Panc1 (cell line): ENCODE results near the gene TEX30. TPM values are rescaled to one million over a fixed set of nuclear protein-coding genes. Genes with fewer than 3 reads are reported as not detected.

ENCODE experiments used
- ATAC-seq: fragments of 200-7000 bp; cut with Tn5 transposase; 2 replicates; pipeline ENCODE4 v1.9.1; 2020; ENCODE audit warnings: mild to moderate bottlenecking, moderate library complexity
- BruUV-seq: library from RNA; stranded (reverse); fragments of 400-500 nt; replicated peaks from 2 replicates; lab custom pipeline; 2021; lab: Mats Ljungman, UMichigan
- CTCF ChIA-PET: fragments of 300-600 bp; sonication (Branson Sonifier 250); formaldehyde crosslinking; loops from one replicate; lab custom pipeline; 2022; ENCODE audit warnings: antibody characterized with exemption; lab: Charles Lee
- POLR2A ChIA-PET: fragments of 300-600 bp; sonication (Branson Sonifier 250); formaldehyde crosslinking; loops from one replicate; lab custom pipeline; 2022; ENCODE audit warnings: antibody characterized with exemption; lab: Charles Lee
- DNase-seq: peaks from one replicate; pipeline ENCODE4 v3.0.0-alpha.2; 2010; ENCODE audit warnings: low read depth, low spot score
- H3K27ac ChIP-seq: 2 replicates; pipeline ENCODE4 v1.5.1; 2011; ENCODE audit warnings: mild to moderate bottlenecking, low read length, inconsistent platforms
- H3K27me3 ChIP-seq: fragments of 200-500 bp; sonication (Bioruptor generic); 2 replicates; pipeline ENCODE4 v1.6.0; 2014; ENCODE audit warnings: low read length, inconsistent platforms; ENCODE audit not compliant: control insufficient read depth, insufficient read depth
- H3K36me3 ChIP-seq: fragments of 200-500 bp; sonication (Bioruptor generic); 2 replicates; pipeline ENCODE4 v1.5.1; 2014; ENCODE audit warnings: inconsistent platforms, mild to moderate bottlenecking, low read length, moderate library complexity; ENCODE audit not compliant: control insufficient read depth, insufficient read depth
- H3K4me1 ChIP-seq: 2 replicates; pipeline ENCODE4 v1.5.1; 2011; ENCODE audit warnings: inconsistent platforms, mild to moderate bottlenecking, low read length, moderate library complexity; ENCODE audit not compliant: control insufficient read depth, insufficient read depth
- H3K4me3 ChIP-seq, 2 experiments: 2 replicates each; pipeline ENCODE4 v1.5.1; 2011 to 2012; ENCODE audit warnings: low read depth in 2 of 2, low read length in 2 of 2, mild to moderate bottlenecking in 2 of 2, inconsistent platforms in 1 of 2, moderate library complexity in 1 of 2
- H3K9me3 ChIP-seq: fragments of 200-500 bp; sonication (Bioruptor generic); 2 replicates; pipeline ENCODE4 v1.5.1; 2014; ENCODE audit warnings: low read depth, mild to moderate bottlenecking, inconsistent platforms, low read length, moderate library complexity; ENCODE audit not compliant: control insufficient read depth, insufficient read depth
- CTCF ChIP-seq: fragments of 450-650 bp; IDR thresholded peaks from 2 replicates; pipeline ENCODE4 v1.5.1; 2017; ENCODE audit warnings: mild to moderate bottlenecking
- POLR2AphosphoS5 ChIP-seq: IDR thresholded peaks from 2 replicates; pipeline ENCODE4 v1.6.1; 2012; ENCODE audit warnings: mild to moderate bottlenecking, low read depth, low read length, moderate library complexity
- SIN3A ChIP-seq: IDR thresholded peaks from 2 replicates; pipeline ENCODE4 v1.6.1; 2012; ENCODE audit warnings: low read depth, mild to moderate bottlenecking, low read length, moderate library complexity, borderline replicate concordance; ENCODE audit not compliant: insufficient read depth
- TCF7L2 ChIP-seq: IDR thresholded peaks from 2 replicates; pipeline ENCODE4 v1.6.1; 2011; ENCODE audit warnings: mild to moderate bottlenecking, low read depth, low read length, inconsistent platforms
- in situ Hi-C: cut with HindIII; loops from 2 replicates; pipeline ENCODE4 v1.10.0; 2016; ENCODE audit warnings: low sequenced_read_pairs, low pct_unique_long_range_greater_than_20kb
- intact Hi-C: fragments of 100-400 bp; cut with micrococcal nuclease; formaldehyde crosslinking; loops from one replicate; pipeline ENCODE4 v1.10.0; 2022; ENCODE audit not compliant: unreplicated experiment
- total RNA-seq: library from RNA; stranded (reverse); gene quantifications from one replicate; pipeline ENCODE4 v1.2.1, GENCODE V29; 2021; ENCODE audit not compliant: unreplicated experiment
- TF ChIP-seq, protein P1 (sequence below), 2 experiments: IDR thresholded peaks; 2 replicates each; pipeline ENCODE4 v1.6.1; 2011 to 2012; ENCODE audit warnings: low read depth in 2 of 2, control low read depth in 1 of 2, low read length in 1 of 2, mild to moderate bottlenecking in 1 of 2, moderate library complexity in 1 of 2; ENCODE audit not compliant: insufficient read depth in 1 of 2

The TEX30 gene
- total RNA-seq, 1 experiment from 2014 or later: 20.8 TPM

GRCh38 chr13:102815788-102816187, 42.2 kb upstream of the TEX30 start:
- H3K4me1 ChIP-seq: 0 out of 2 replicates have a peak, but pooled peaks cover 2% of the 10 kb centered on the region
- H3K36me3 ChIP-seq: no peaks in the 10 kb centered on the region
- no peak for ATAC-seq
- TF ChIP-seq TCF7L2: no peak
- no peak for TF ChIP-seq CTCF
- no peak for TF ChIP-seq SIN3A
- no peak for TF ChIP-seq POLR2AphosphoS5
- TF ChIP-seq, protein P1, sequence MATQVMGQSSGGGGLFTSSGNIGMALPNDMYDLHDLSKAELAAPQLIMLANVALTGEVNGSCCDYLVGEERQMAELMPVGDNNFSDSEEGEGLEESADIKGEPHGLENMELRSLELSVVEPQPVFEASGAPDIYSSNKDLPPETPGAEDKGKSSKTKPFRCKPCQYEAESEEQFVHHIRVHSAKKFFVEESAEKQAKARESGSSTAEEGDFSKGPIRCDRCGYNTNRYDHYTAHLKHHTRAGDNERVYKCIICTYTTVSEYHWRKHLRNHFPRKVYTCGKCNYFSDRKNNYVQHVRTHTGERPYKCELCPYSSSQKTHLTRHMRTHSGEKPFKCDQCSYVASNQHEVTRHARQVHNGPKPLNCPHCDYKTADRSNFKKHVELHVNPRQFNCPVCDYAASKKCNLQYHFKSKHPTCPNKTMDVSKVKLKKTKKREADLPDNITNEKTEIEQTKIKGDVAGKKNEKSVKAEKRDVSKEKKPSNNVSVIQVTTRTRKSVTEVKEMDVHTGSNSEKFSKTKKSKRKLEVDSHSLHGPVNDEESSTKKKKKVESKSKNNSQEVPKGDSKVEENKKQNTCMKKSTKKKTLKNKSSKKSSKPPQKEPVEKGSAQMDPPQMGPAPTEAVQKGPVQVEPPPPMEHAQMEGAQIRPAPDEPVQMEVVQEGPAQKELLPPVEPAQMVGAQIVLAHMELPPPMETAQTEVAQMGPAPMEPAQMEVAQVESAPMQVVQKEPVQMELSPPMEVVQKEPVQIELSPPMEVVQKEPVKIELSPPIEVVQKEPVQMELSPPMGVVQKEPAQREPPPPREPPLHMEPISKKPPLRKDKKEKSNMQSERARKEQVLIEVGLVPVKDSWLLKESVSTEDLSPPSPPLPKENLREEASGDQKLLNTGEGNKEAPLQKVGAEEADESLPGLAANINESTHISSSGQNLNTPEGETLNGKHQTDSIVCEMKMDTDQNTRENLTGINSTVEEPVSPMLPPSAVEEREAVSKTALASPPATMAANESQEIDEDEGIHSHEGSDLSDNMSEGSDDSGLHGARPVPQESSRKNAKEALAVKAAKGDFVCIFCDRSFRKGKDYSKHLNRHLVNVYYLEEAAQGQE (IDR thresholded peaks at IDR 0.05; ENCODE audit: insufficient read depth in 1 of 2, low read depth in 2 of 2, low read length in 1 of 2): no peak
- no peaks in the 10 kb centered on the region for H3K27me3 ChIP-seq
- no TSS peak for BruUV-seq
- no peak overlapping the region for H3K4me3 ChIP-seq
- H3K27ac ChIP-seq: no peak overlapping the region
- POLR2A ChIA-PET: no interaction called here
- intact Hi-C loops (no loop called here), in situ Hi-C loops (no loop called here)
- CTCF ChIA-PET: no interaction called here
- no peaks in the 10 kb centered on the region for H3K9me3 ChIP-seq
- DNase-seq: no peak

DNA sequence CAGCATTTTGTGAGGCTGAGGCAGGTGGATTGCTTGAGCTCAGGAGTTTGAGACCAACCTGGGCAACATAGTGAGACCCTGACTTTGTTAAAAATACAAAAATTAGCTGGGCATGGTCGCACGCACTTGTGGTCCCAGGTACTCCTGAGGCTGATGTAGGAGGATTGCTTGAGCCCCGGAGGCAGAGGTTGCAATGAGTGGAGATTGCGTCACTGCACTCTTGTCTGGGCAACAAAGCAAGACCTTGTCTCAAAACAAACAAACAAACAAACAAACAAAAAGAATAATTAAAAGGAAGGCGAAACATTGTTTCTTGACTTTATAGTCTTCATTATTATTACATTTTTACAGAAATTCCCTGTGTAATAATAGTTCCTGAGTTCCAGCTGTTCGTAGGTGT, 41.2 kb upstream of the TEX30 start:
- ATAC-seq (no peak), DNase-seq (no peak)
- ChIA-PET POLR2A (no interaction called here), CTCF (no interaction called here)
- Histone ChIP-seq H3K9me3 (no peaks in the 10 kb centered on the region), H3K36me3 (no peaks in the 10 kb centered on the region), H3K4me1 (0 out of 2 replicates have a peak, but pooled peaks cover 2% of the 10 kb centered on the region), H3K27me3 (no peaks in the 10 kb centered on the region), H3K27ac (no peak overlapping the region), H3K4me3 (no peak overlapping the region)
- in situ Hi-C loops: no loop called here
- intact Hi-C loops: no loop called here
- no peak for TF ChIP-seq SIN3A
- TF ChIP-seq, protein P1 (IDR thresholded peaks at IDR 0.05; ENCODE audit: insufficient read depth in 1 of 2, low read depth in 2 of 2, low read length in 1 of 2): no peak
- no peak for TF ChIP-seq POLR2AphosphoS5
- BruUV-seq: no TSS peak
